LNCaP clone FGC (cell line): Measurements from ENCODE around the gene EEPD1.

Source experiments
- DNase-seq: peaks from one replicate; pipeline ENCODE4 v3.0.0-alpha.2; 2011; ENCODE audit warnings: low read depth
- H3K4me3 ChIP-seq: 2 replicates; pipeline ENCODE4 v1.5.1; 2011; ENCODE audit warnings: mild to moderate bottlenecking, low read depth, low read length, control low read depth
- TF ChIP-seq, protein P1 (sequence below): IDR thresholded peaks from 2 replicates; pipeline ENCODE4 v1.5.1; 2012; ENCODE audit warnings: mild to moderate bottlenecking; ENCODE audit not compliant: control insufficient read depth, insufficient read depth; ENCODE audit errors: extremely low read depth

Gene EEPD1

DNA sequence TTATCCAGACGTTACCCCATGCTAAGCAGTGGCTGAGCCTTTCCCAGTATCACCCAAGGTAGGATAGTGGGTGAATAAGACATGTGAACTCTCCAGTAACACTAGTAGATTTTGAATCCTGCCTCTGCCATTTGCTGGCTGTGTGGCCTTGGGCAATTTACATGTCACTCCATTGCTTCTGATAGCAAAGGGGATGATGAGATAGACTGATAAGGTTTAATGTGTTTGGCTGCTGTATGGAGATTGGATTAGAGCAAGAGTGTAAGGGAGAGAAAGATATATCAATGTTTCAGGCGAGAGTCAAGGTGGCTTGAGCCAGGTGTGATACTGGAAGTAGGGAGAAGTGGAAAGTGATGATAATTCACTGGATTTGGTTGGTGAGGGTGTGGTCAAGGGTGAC, 40.1 kb upstream of the EEPD1 start:
- DNase-seq, result no peak
- TF ChIP-seq, protein P1, sequence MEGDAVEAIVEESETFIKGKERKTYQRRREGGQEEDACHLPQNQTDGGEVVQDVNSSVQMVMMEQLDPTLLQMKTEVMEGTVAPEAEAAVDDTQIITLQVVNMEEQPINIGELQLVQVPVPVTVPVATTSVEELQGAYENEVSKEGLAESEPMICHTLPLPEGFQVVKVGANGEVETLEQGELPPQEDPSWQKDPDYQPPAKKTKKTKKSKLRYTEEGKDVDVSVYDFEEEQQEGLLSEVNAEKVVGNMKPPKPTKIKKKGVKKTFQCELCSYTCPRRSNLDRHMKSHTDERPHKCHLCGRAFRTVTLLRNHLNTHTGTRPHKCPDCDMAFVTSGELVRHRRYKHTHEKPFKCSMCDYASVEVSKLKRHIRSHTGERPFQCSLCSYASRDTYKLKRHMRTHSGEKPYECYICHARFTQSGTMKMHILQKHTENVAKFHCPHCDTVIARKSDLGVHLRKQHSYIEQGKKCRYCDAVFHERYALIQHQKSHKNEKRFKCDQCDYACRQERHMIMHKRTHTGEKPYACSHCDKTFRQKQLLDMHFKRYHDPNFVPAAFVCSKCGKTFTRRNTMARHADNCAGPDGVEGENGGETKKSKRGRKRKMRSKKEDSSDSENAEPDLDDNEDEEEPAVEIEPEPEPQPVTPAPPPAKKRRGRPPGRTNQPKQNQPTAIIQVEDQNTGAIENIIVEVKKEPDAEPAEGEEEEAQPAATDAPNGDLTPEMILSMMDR, result no peak
- H3K4me3 ChIP-seq, result no peak overlapping the region

DNA sequence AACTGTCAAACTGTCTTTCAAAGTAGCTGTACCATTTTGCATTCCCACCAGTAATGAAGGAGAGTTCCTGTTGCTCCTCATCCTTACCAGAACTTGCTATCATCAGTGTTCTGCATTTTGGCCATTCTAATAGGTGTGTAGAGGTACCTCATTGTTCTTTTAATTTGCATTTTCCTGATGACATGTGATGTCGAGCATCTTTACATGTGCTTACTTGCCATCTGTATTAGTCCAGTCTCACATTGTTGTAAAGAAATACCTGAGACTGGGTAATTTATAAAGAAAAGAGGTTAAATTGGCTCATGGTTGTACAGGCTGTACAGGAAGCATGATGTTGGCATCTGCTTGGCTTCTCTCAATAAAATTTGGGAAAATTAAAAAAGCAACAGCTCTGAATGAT, 38.7 kb upstream of the EEPD1 start:
- TF ChIP-seq, protein P1, result no peak
- DNase-seq, result no peak
- no peak overlapping the region for H3K4me3 ChIP-seq

DNA sequence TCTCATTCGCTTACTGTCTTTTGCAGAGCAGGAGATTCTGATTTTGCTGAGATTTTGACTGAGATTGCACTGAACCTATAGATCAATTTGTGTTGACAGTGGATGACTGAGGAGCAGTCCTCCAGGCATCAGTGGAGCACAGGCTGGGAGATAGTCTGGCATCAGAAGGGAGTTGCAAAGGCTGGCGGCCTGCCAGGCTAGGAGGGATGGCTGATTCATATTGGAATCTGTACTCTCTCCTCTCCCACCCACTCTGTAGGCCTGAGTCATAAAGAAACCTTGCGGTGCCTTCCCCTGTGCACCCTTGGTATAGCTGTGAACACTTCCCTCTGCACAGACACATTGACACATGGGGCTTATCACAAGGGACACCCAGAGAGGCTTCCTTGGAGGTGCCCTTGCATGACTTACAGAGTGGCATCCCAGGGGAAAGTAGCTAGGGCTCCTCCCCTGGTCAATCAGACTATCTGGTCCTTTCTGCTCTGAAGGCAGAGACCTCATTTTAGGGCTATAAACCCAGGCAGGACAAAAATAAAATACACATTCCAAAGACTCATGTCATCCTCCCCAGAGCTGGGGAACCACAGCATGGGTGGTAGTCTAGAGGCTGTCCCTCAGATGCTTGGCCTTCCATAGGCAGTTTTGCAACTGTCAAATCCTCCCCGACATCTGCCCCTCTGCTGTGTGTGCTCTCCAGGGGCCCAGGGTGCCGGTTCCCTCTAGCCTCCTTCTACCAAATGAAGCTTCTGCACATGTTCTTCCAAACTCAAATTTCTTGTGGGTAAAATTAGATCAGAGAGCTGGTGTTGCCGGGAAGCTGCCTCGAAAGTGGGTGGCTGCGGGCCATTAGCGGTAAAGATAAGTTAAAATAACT, 37.4 kb upstream of the EEPD1 start:
- TF ChIP-seq, protein P1, result no peak
- DNase-seq, result no peak
- no peak overlapping the region for H3K4me3 ChIP-seq

DNA sequence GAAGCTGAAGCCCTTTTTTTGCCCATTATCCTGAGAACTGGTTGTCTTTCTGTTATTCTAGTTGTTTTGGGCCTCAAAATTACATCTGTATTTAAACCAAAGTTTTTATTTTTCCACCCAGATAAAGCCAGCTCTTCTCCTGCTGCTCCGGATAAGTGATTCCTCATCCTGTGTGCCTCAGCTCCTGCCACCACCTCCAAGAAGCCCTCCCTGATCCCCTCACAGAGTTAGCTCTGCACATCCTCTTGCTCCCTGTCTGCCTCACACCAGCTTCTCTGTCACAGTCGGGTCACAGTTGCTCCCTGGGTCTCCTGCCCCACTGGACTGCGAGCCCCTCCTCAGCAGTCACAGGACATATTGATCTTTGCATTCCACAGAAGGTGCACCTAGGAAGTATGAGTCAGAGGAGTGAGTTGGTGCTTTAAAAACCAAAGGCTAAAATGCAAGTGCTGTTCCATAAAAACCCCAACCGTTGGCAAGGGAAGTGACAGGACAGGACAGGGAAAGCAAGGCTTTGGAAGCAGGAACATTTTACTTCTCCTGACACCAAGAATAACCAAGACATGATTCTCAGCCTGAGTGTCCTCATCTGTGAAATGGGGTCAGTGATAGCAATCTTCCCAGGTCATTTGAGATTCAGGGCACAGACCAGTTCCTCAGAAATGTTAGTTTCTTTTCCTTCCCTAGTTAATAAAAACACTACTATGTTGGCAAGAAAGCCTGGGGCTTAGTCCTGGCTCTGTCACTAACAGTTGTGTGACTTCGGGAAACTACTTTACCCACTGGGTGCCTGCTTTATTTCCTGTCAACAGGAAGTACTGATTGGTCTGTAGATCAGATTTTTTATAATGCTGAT, 36.5 kb upstream of the EEPD1 start:
- TF ChIP-seq, protein P1, result no peak
- H3K4me3 ChIP-seq, result no peak overlapping the region
- no peak for DNase-seq

DNA sequence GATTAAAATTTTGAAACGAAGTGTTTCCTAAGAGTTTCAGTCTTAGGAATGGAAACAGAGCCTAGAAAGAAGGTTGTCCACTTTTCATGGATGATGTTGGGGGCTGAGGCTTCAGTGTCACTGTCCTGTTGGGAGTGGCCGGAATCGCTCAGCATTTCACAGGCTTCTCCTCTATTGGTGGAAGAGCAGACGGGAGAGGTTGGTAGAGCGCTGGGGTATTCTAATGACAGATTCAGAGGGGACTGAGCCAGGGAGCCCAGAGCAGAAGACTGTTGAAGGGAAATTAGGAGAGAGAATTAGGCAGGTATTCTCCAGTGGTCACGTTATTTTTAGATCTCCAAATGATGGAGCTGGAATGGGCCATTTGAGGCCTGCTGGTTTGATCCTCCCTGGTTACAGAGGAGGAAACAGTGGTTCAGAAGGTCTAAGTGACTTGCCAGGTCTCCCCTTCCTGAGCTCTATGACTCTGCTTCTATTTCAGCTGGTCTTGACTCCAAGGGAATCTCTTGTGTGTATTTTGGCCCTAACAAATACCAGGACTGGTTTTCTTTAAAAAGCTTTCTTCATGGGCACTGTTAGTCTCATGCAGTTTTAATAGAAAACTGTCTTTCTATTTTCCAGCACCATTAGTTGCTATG, 35.7 kb upstream of the EEPD1 start:
- no peak overlapping the region for H3K4me3 ChIP-seq
- TF ChIP-seq, protein P1, result no peak
- no peak for DNase-seq

DNA sequence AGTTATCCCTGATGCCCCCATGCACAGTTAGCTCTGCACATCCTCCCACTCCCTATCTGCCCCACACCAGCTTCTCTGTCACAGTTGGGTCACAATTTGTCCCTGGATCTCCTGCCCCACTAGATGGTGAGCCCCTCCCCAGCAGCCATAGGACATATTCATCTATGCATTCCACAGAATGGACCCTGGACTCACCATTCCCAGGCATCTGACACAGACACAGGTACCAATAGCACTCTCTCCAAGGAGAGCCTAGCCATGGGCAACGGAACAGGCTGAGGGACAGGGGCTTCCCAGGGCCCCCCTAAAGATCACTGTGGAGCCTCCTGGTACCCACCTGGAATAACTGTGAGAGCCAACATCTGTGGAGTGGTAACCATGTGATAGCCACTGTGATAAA, 34.7 kb upstream of the EEPD1 start:
- TF ChIP-seq, protein P1, result no peak
- no peak for DNase-seq
- no peak overlapping the region for H3K4me3 ChIP-seq
